GM18907 (cell line): ENCODE data around the gene PCDHGA7.
"Not testable (repeated sequence)": the region's sequence is repeated elsewhere in the genome, so short reads cannot be mapped to it uniquely, and the experiment has no call there.

Experiments
- ATAC-seq: cut with Tn5 transposase; IDR thresholded peaks from one replicate; pipeline ENCODE4 v1.9.1; 2021; ENCODE audit warnings: mild to moderate bottlenecking, moderate library complexity; ENCODE audit not compliant: unreplicated experiment

Gene PCDHGA7

GRCh38 chr5:141382469-141383294 is at the start of gene PCDHGA7:
PCDHGA7 (plus strand) TSS chr5:141382742; CDS start chr5:141382900, 158 bp downstream.
- no peak for ATAC-seq

- no peak for ATAC-seq
These were observed 43.8 kb upstream of the PCDHGA7 start, which contains the start of gene PCDHGA2 for GRCh38 chr5:141338538-141339306. PCDHGA2 (plus strand) TSS chr5:141338760.

- not testable (repeated sequence) for ATAC-seq
These were observed 41.7 kb upstream of the PCDHGA7 start for GRCh38 chr5:141340781-141341354.

GRCh38 chr5:141342773-141343172 is 39.8 kb upstream of the PCDHGA7 start:
- ATAC-seq = no peak

GRCh38 chr5:141343242-141343952 is 39.1 kb upstream of the PCDHGA7 start, which contains the start of gene PCDHGA3:
PCDHGA3 (plus strand) TSS chr5:141343829; CDS start chr5:141344034, 205 bp downstream.
- no peak for ATAC-seq

- no peak for ATAC-seq
These were observed 38.5 kb upstream of the PCDHGA7 start for GRCh38 chr5:141343953-141344463.

GRCh38 chr5:141345327-141345726 is 37.2 kb upstream of the PCDHGA7 start:
- ATAC-seq = no peak

- ATAC-seq = not testable (repeated sequence)
These were observed 36.5 kb upstream of the PCDHGA7 start for GRCh38 chr5:141346017-141346416.

- peak; percentile 68 for ATAC-seq
These were observed 32.5 kb upstream of the PCDHGA7 start, which contains the start of gene PCDHGB1 for GRCh38 chr5:141349917-141350619. PCDHGB1 (plus strand) TSS chr5:141350099; CDS start chr5:141350261, 162 bp downstream.

GRCh38 chr5:141351591-141351990 is 31.0 kb upstream of the PCDHGA7 start:
- no peak for ATAC-seq

GRCh38 chr5:141354900-141355469 is 27.6 kb upstream of the PCDHGA7 start, which contains the start of gene PCDHGA4:
PCDHGA4 (plus strand) TSS chr5:141355021; CDS start chr5:141355108, 87 bp downstream.
- ATAC-seq = no peak

- no peak for ATAC-seq
These were observed 26.9 kb upstream of the PCDHGA7 start for GRCh38 chr5:141355641-141356040.

GRCh38 chr5:141356133-141356532 is 26.4 kb upstream of the PCDHGA7 start:
- ATAC-seq = no peak

GRCh38 chr5:141356950-141357349 is 25.6 kb upstream of the PCDHGA7 start:
- ATAC-seq = no peak

GRCh38 chr5:141359790-141360426 is 22.6 kb upstream of the PCDHGA7 start, which contains the start of gene PCDHGB2:
PCDHGB2 (plus strand) TSS chr5:141359994; CDS start chr5:141360136, 142 bp downstream.
- peak; percentile 48 for ATAC-seq

GRCh38 chr5:141360685-141361084 is 21.9 kb upstream of the PCDHGA7 start:
- no peak for ATAC-seq

- no peak for ATAC-seq
These were observed 19.8 kb upstream of the PCDHGA7 start for GRCh38 chr5:141362719-141363118.

- no peak for ATAC-seq
These were observed 18.4 kb upstream of the PCDHGA7 start, which contains the start of gene PCDHGA5 for GRCh38 chr5:141363952-141364660. PCDHGA5 (plus strand) TSS chr5:141364162; CDS start chr5:141364331, 169 bp downstream.
